GM12878 (cell line): Measurements from ENCODE around the gene PAGE2. TPM values are rescaled to one million over a fixed set of nuclear protein-coding genes. Genes with fewer than 3 reads are reported as not detected.

ENCODE experiments used
- ATAC-seq: fragments of 200-7000 bp; cut with Tn5 transposase; 3 replicates; pipeline ENCODE4 v1.9.1; 2020; ENCODE audit warnings: mild to moderate bottlenecking, moderate library complexity
- BruUV-seq: library from RNA; stranded (reverse); fragments of 400-500 nt; replicated peaks from 2 replicates; lab custom pipeline; 2021; lab: Mats Ljungman, UMichigan
- CTCF ChIA-PET: fragments of 300-600 bp; sonication (Branson Sonifier 250); formaldehyde crosslinking; extraction: SDS; loops from one replicate; lab custom pipeline; 2021; ENCODE audit warnings: inconsistent platforms; lab: Yijun Ruan, JAX
- POLR2A ChIA-PET: fragments of 350-600 bp; formaldehyde crosslinking; extraction: SDS; loops from one replicate; lab custom pipeline; 2021; ENCODE audit warnings: inconsistent platforms; lab: Charles Lee
- RAD21 ChIA-PET: fragments of 300-600 bp; sonication (Branson Sonifier 250); formaldehyde crosslinking; loops from one replicate; lab custom pipeline; 2023; ENCODE audit warnings: antibody characterized with exemption; ENCODE audit not compliant: unreplicated experiment; lab: Charles Lee
- SMC1A ChIA-PET: fragments of 300-600 bp; sonication (Branson Sonifier 250); formaldehyde crosslinking; loops from one replicate; lab custom pipeline; 2023; ENCODE audit not compliant: unreplicated experiment, uncharacterized antibody; lab: Charles Lee
- DNase-seq: peaks from one replicate; pipeline ENCODE4 v3.0.0-alpha.2; 2011; ENCODE audit warnings: low read depth, low spot score
- FAIRE-seq: peaks from 3 replicates; lab custom pipeline; 2011; peaks lifted over from hg19 to GRCh38; lab: Jason Lieb, UNC
- H2AFZ ChIP-seq: 2 replicates; pipeline ENCODE4 v1.6.0; 2011; ENCODE audit warnings: low read depth, low read length, control low read depth; ENCODE audit not compliant: control insufficient read depth
- H3K27ac ChIP-seq: 2 replicates; pipeline ENCODE4 v1.5.1; 2011; ENCODE audit warnings: control low read depth; ENCODE audit not compliant: control insufficient read depth, insufficient read depth
- H3K27me3 ChIP-seq, 2 experiments: replicated peaks in 1 of 2; 2 replicates each; pipeline versions ENCODE4 v1.6.0 to v1.6.1; 2011; ENCODE audit warnings: low read length in 1 of 2; ENCODE audit not compliant: control insufficient read depth in 2 of 2, insufficient read depth in 2 of 2
- H3K36me3 ChIP-seq, 2 experiments: 2 replicates each; pipeline ENCODE4 v1.5.1; 2011; ENCODE audit warnings: low read length in 1 of 2; ENCODE audit not compliant: control insufficient read depth in 2 of 2, insufficient read depth in 2 of 2
- H3K4me1 ChIP-seq: 2 replicates; pipeline ENCODE4 v1.6.1; 2011; ENCODE audit warnings: mild to moderate bottlenecking, low read length, moderate library complexity, mixed read lengths; ENCODE audit not compliant: control insufficient read depth, insufficient read depth
- H3K4me2 ChIP-seq: 2 replicates; pipeline ENCODE4 v1.6.0; 2011; ENCODE audit warnings: control low read depth; ENCODE audit not compliant: control insufficient read depth, insufficient read depth
- H3K4me3 ChIP-seq: fragments of 200-600 bp; sonication (generic); 2 replicates; pipeline ENCODE4 v1.5.1; 2016
- H3K79me2 ChIP-seq: 2 replicates; pipeline ENCODE4 v1.6.0; 2011; ENCODE audit warnings: low read length; ENCODE audit not compliant: control insufficient read depth, insufficient read depth
- H3K9ac ChIP-seq: 2 replicates; pipeline ENCODE4 v1.8.0; 2011; ENCODE audit warnings: low read length, control low read depth, mixed read lengths; ENCODE audit not compliant: control insufficient read depth, insufficient read depth
- H3K9me3 ChIP-seq: replicated peaks from 3 replicates; pipeline ENCODE4 v1.5.1; 2011; ENCODE audit warnings: mild to moderate bottlenecking, low read length; ENCODE audit not compliant: control insufficient read depth, insufficient read depth
- H4K20me1 ChIP-seq: 2 replicates; pipeline ENCODE4 v1.6.0; 2011; ENCODE audit not compliant: control insufficient read depth, insufficient read depth
- BHLHE40 ChIP-seq, 2 experiments: fragments of 450-650 bp in 1 of 2; IDR thresholded peaks; 2 replicates each; pipeline ENCODE4 v1.6.1; 2011 to 2017; ENCODE audit warnings: low read depth in 2 of 2, borderline replicate concordance in 1 of 2, improper control_type of control experiment in 1 of 2, low read length in 1 of 2, mild to moderate bottlenecking in 1 of 2
- EZH2 ChIP-seq: IDR thresholded peaks from 2 replicates; pipeline ENCODE4 v1.6.1; 2012; ENCODE audit warnings: low read depth, mild to moderate bottlenecking, control low read depth, inconsistent platforms, low read length, borderline replicate concordance; ENCODE audit not compliant: control insufficient read depth
- GATAD2B ChIP-seq: fragments of 450-650 bp; conservative IDR thresholded peaks from 2 replicates; pipeline ENCODE4 v1.6.1; 2017; ENCODE audit warnings: low read depth, mild to moderate bottlenecking, moderate library complexity
- HDAC6 ChIP-seq: fragments of 200-600 bp; sonication (generic); IDR thresholded peaks from one replicate; pipeline ENCODE4 v1.8.0; 2017; ENCODE audit warnings: antibody characterized with exemption; ENCODE audit not compliant: unreplicated experiment
- KDM1A ChIP-seq: fragments of 200-600 bp; sonication (generic); IDR thresholded peaks from 2 replicates; pipeline ENCODE4 v1.6.1; 2016; ENCODE audit warnings: borderline replicate concordance
- MYB ChIP-seq: fragments of 150-350 bp; IDR thresholded peaks from 2 replicates; pipeline ENCODE4 v1.6.1; 2014; ENCODE audit warnings: mild to moderate bottlenecking, low read depth, low read length, borderline replicate concordance
- NFYA ChIP-seq: IDR thresholded peaks from 2 replicates; pipeline ENCODE4 v1.6.1; 2011; ENCODE audit warnings: low read depth, mild to moderate bottlenecking, low read length, improper control_type of control experiment, borderline replicate concordance
- NR2F1 ChIP-seq: fragments of 450-650 bp; conservative IDR thresholded peaks from 2 replicates; pipeline ENCODE4 v1.6.1; 2017; ENCODE audit warnings: mild to moderate bottlenecking
- PAX8 ChIP-seq: fragments of 450-650 bp; IDR thresholded peaks from 2 replicates; pipeline ENCODE4 v1.6.1; 2017; ENCODE audit warnings: mild to moderate bottlenecking, moderate library complexity
- RFX5 ChIP-seq: IDR thresholded peaks from 2 replicates; pipeline ENCODE4 v1.6.1; 2011; ENCODE audit warnings: low read depth, low read length, improper control_type of control experiment
- SIN3A ChIP-seq: IDR thresholded peaks from 2 replicates; pipeline ENCODE4 v1.6.1; 2012; ENCODE audit warnings: low read depth, low read length, improper control_type of control experiment
- YBX1 ChIP-seq: fragments of 450-650 bp; IDR thresholded peaks from 2 replicates; pipeline ENCODE4 v1.6.1; 2016; ENCODE audit warnings: antibody characterized with exemption
- ZNF217 ChIP-seq: fragments of 450-650 bp; IDR thresholded peaks from 2 replicates; pipeline ENCODE4 v1.6.1; 2017; ENCODE audit warnings: antibody characterized with exemption, mild to moderate bottlenecking
- WGBS: methylation state at CpG from one replicate; pipeline ENCODE4 v1.1.6; 2016; ENCODE audit warnings: low lambda C conversion rate; ENCODE audit not compliant: insufficient replicate concordance, insufficient coverage; ENCODE audit errors: missing lambda C conversion rate; 5-methylcytosine and 5-hydroxymethylcytosine counted together
- in situ Hi-C: fragments of 300-500 bp; cut with MboI; formaldehyde crosslinking; loops from 9 replicates; pipeline ENCODE4 v1.14.3; 2018; ENCODE audit warnings: mixed read lengths
- intact Hi-C: fragments of 100-400 bp; cut with micrococcal nuclease; formaldehyde crosslinking; loops from one replicate; pipeline ENCODE4 v1.14.2; 2022; ENCODE audit not compliant: unreplicated experiment
- polyA plus RNA-seq, 11 experiments: library from polyadenylated mRNA; depleted of rRNA in 4 of 11; unstranded in 6 of 11; stranded (reverse) in 5 of 11; fragments of >200 nt; fragmentation: Nextera tagmentation in 4 of 11; fragmentation: Illumina TruSeq in 1 of 11; extraction: Ambion mirVana in 4 of 11; extraction: Trizol in 1 of 11; gene quantifications; 1 replicate in 1 of 11; 2 replicates in 10 of 11; pipeline versions ENCODE4 v1.2.1 to v1.2.3, GENCODE V29; 2011 to 2016; ENCODE audit warnings: inconsistent platforms in 2 of 11, missing spikeins in 2 of 11, low read depth in 1 of 11
- total RNA-seq, 4 experiments: library from RNA; depleted of rRNA in 3 of 4; stranded (reverse); fragments of >200 nt in 3 of 4; fragmentation: Illumina TruSeq in 1 of 4; extraction: Trizol in 1 of 4; gene quantifications; 2 replicates each; pipeline versions ENCODE4 v1.2.1 to v1.2.3, GENCODE V29; 2013 to 2021
- TF ChIP-seq, protein P1 (sequence below): fragments of 450-650 bp; IDR thresholded peaks from 2 replicates; pipeline ENCODE4 v1.6.1; 2018; ENCODE audit warnings: mild to moderate bottlenecking, low read depth, moderate library complexity; ENCODE audit not compliant: partially characterized antibody
- TF ChIP-seq, protein P2 (sequence below): fragments of 450-650 bp; IDR thresholded peaks from 2 replicates; pipeline ENCODE4 v1.6.1; 2016; ENCODE audit warnings: mild to moderate bottlenecking, moderate library complexity, borderline replicate concordance
- TF ChIP-seq, protein P3 (sequence below): IDR thresholded peaks from 2 replicates; pipeline ENCODE4 v1.6.1; 2011; ENCODE audit warnings: borderline replicate concordance, low read depth, mild to moderate bottlenecking, moderate library complexity, mixed read lengths, low read length; ENCODE audit not compliant: insufficient read depth; ENCODE audit errors: extremely low read length

PAGE2 gene
- total and polyA plus RNA-seq, 10 of the 15 experiments (the other 5 are each of a cell fraction or from before 2014, with no cell fraction given): 0.81 TPM; not detected in 9

GRCh38 chrX:55074851-55075467, 13.9 kb upstream of the PAGE2 start, which contains the start of gene PAGE2B:
Gene PAGE2B (plus strand): TSS chrX:55075030. CDS start chrX:55076042, 1,012 bp downstream.
- ATAC-seq (no peak), FAIRE-seq (no peak), DNase-seq (no peak)
- no peaks in the 10 kb centered on the region for H3K4me1 ChIP-seq
- ChIA-PET CTCF (no interaction called here), SMC1A (no interaction called here), POLR2A (no interaction called here), RAD21 (no interaction called here)
- BruUV-seq: no TSS peak
- no peaks in the 10 kb centered on the region for H3K36me3 ChIP-seq
- H3K9me3 ChIP-seq: no peaks in the 10 kb centered on the region; the same call in 2 of the 3 replicates
- H2AFZ ChIP-seq: no peak within 1 kb of the TSS
- H4K20me1 ChIP-seq: no peaks in the 10 kb centered on the region
- H3K79me2 ChIP-seq: no peaks in the 10 kb centered on the region
- H3K4me2 ChIP-seq: no peak within 1 kb of the TSS
- WGBS: 72% methylated on average over 36 of the region's 36 CpGs
- in situ Hi-C loops: no loop called here
- intact Hi-C loops: no loop called here
- no peak within 1 kb of the TSS for H3K9ac ChIP-seq
- no peak within 1 kb of the TSS for H3K27ac ChIP-seq
- no peaks in the 10 kb centered on the region for H3K27me3 ChIP-seq
- TF ChIP-seq, protein P1, sequence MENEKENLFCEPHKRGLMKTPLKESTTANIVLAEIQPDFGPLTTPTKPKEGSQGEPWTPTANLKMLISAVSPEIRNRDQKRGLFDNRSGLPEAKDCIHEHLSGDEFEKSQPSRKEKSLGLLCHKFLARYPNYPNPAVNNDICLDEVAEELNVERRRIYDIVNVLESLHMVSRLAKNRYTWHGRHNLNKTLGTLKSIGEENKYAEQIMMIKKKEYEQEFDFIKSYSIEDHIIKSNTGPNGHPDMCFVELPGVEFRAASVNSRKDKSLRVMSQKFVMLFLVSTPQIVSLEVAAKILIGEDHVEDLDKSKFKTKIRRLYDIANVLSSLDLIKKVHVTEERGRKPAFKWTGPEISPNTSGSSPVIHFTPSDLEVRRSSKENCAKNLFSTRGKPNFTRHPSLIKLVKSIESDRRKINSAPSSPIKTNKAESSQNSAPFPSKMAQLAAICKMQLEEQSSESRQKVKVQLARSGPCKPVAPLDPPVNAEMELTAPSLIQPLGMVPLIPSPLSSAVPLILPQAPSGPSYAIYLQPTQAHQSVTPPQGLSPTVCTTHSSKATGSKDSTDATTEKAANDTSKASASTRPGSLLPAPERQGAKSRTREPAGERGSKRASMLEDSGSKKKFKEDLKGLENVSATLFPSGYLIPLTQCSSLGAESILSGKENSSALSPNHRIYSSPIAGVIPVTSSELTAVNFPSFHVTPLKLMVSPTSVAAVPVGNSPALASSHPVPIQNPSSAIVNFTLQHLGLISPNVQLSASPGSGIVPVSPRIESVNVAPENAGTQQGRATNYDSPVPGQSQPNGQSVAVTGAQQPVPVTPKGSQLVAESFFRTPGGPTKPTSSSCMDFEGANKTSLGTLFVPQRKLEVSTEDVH: no peak
- TF ChIP-seq, protein P2, sequence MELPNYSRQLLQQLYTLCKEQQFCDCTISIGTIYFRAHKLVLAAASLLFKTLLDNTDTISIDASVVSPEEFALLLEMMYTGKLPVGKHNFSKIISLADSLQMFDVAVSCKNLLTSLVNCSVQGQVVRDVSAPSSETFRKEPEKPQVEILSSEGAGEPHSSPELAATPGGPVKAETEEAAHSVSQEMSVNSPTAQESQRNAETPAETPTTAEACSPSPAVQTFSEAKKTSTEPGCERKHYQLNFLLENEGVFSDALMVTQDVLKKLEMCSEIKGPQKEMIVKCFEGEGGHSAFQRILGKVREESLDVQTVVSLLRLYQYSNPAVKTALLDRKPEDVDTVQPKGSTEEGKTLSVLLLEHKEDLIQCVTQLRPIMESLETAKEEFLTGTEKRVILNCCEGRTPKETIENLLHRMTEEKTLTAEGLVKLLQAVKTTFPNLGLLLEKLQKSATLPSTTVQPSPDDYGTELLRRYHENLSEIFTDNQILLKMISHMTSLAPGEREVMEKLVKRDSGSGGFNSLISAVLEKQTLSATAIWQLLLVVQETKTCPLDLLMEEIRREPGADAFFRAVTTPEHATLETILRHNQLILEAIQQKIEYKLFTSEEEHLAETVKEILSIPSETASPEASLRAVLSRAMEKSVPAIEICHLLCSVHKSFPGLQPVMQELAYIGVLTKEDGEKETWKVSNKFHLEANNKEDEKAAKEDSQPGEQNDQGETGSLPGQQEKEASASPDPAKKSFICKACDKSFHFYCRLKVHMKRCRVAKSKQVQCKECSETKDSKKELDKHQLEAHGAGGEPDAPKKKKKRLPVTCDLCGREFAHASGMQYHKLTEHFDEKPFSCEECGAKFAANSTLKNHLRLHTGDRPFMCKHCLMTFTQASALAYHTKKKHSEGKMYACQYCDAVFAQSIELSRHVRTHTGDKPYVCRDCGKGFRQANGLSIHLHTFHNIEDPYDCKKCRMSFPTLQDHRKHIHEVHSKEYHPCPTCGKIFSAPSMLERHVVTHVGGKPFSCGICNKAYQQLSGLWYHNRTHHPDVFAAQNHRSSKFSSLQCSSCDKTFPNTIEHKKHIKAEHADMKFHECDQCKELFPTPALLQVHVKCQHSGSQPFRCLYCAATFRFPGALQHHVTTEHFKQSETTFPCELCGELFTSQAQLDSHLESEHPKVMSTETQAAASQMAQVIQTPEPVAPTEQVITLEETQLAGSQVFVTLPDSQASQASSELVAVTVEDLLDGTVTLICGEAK: no peak
- TF ChIP-seq ZNF217 (no peak), RFX5 (no peak), BHLHE40 (IDR thresholded peaks at IDR 0.05; ENCODE audit: borderline replicate concordance in 1 of 2, low read depth in 2 of 2, low read length in 1 of 2) (no peak), GATAD2B (no peak), SIN3A (no peak), NR2F1 (no peak), MYB (no peak), NFYA (no peak), PAX8 (no peak), HDAC6 (no peak), KDM1A (no peak), YBX1 (no peak), EZH2 (no peak)
- TF ChIP-seq, protein P3, sequence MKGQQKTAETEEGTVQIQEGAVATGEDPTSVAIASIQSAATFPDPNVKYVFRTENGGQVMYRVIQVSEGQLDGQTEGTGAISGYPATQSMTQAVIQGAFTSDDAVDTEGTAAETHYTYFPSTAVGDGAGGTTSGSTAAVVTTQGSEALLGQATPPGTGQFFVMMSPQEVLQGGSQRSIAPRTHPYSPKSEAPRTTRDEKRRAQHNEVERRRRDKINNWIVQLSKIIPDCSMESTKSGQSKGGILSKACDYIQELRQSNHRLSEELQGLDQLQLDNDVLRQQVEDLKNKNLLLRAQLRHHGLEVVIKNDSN: no peak
- no peak within 1 kb of the TSS for H3K4me3 ChIP-seq
